DOHH2 (cell line): Measurements from ENCODE around the gene THRAP3.

Experiments
- H3F3A ChIP-seq: fragments of 200-600 bp; sonication (generic), shearing (Covaris generic); 2 replicates; pipeline ENCODE4 v1.6.0; 2016; ENCODE audit warnings: antibody characterized with exemption, mild to moderate bottlenecking; ENCODE audit not compliant: control insufficient read depth, insufficient read depth
- H3K27ac ChIP-seq: fragments of 200-600 bp; sonication (generic); 2 replicates; pipeline ENCODE4 v1.5.1; 2014; ENCODE audit warnings: low read depth, mild to moderate bottlenecking, low read length, moderate library complexity
- H3K27me3 ChIP-seq: fragments of 200-600 bp; sonication (generic); 2 replicates; pipeline ENCODE4 v1.6.1; 2014; ENCODE audit warnings: mild to moderate bottlenecking, low read length, mixed read lengths; ENCODE audit not compliant: control insufficient read depth
- H3K36me3 ChIP-seq: fragments of 200-600 bp; sonication (generic); 2 replicates; pipeline ENCODE4 v1.6.1; 2014; ENCODE audit warnings: mild to moderate bottlenecking, low read length, moderate library complexity, mixed read lengths; ENCODE audit not compliant: control insufficient read depth
- H3K4me1 ChIP-seq: fragments of 200-600 bp; sonication (generic); 2 replicates; pipeline ENCODE4 v1.6.1; 2014; ENCODE audit warnings: mild to moderate bottlenecking, low read length, mixed read lengths; ENCODE audit not compliant: control insufficient read depth
- H3K4me2 ChIP-seq: fragments of 200-600 bp; sonication (generic); 2 replicates; pipeline ENCODE4 v1.6.0; 2014; ENCODE audit warnings: mild to moderate bottlenecking, low read length, moderate library complexity
- H3K4me3 ChIP-seq: fragments of 200-600 bp; sonication (generic); 2 replicates; pipeline ENCODE4 v1.5.1; 2014; ENCODE audit warnings: mild to moderate bottlenecking, low read length, mixed read lengths
- H3K79me2 ChIP-seq: fragments of 200-600 bp; sonication (generic); 2 replicates; pipeline ENCODE4 v1.6.1; 2014; ENCODE audit warnings: mild to moderate bottlenecking, low read length, mixed read lengths; ENCODE audit not compliant: control insufficient read depth
- H3K9me2 ChIP-seq: fragments of 200-600 bp; sonication (generic); replicated peaks from 2 replicates; pipeline ENCODE4 v1.6.1; 2014; ENCODE audit warnings: mild to moderate bottlenecking, low read length, mixed read lengths; ENCODE audit not compliant: control insufficient read depth
- H3K9me3 ChIP-seq: fragments of 200-600 bp; sonication (generic); 2 replicates; pipeline ENCODE4 v1.6.1; 2014; ENCODE audit warnings: antibody characterized with exemption, low read length, mixed read lengths; ENCODE audit not compliant: control insufficient read depth, insufficient read depth
- H4K20me1 ChIP-seq: fragments of 200-600 bp; sonication (generic); 2 replicates; pipeline ENCODE4 v1.6.0; 2014; ENCODE audit warnings: low read depth, mild to moderate bottlenecking, antibody characterized with exemption, low read length, moderate library complexity; ENCODE audit not compliant: control insufficient read depth, insufficient read depth
- CTCF ChIP-seq: fragments of 200-600 bp; sonication (generic); IDR thresholded peaks from one replicate; pipeline ENCODE4 v1.5.1; 2014; ENCODE audit warnings: antibody characterized with exemption, mild to moderate bottlenecking, low read depth, low read length; ENCODE audit not compliant: poor library complexity, severe bottlenecking
- EZH2phosphoT487 ChIP-seq: fragments of 200-600 bp; sonication (generic); IDR thresholded peaks from 2 replicates; pipeline ENCODE4 v1.6.1; 2017; ENCODE audit warnings: borderline replicate concordance, mild to moderate bottlenecking, antibody characterized with exemption, low read length, moderate library complexity, mixed read lengths

THRAP3 gene

GRCh38 chr1:36352125-36352909 lies 128.1 kb downstream of the THRAP3 start:
- Histone ChIP-seq H3K27ac (no peak overlapping the region), H3K9me3 (no peaks in the 10 kb centered on the region), H3F3A (no peaks in the 10 kb centered on the region), H3K36me3 (peaks cover 89% of the 10 kb centered on the region), H3K4me1 (no peaks in the 10 kb centered on the region), H3K9me2 (no peaks in the 10 kb centered on the region), H3K27me3 (no peaks in the 10 kb centered on the region), H3K4me3 (no peak overlapping the region), H3K79me2 (no peaks in the 10 kb centered on the region), H4K20me1 (no peaks in the 10 kb centered on the region), H3K4me2 (no peak overlapping the region)
- no peak for TF ChIP-seq CTCF
- no peak for TF ChIP-seq EZH2phosphoT487

GRCh38 chr1:36352910-36353878 lies 129.0 kb downstream of the THRAP3 start:
- H3F3A ChIP-seq: no peaks in the 10 kb centered on the region
- H3K27ac ChIP-seq: no peak overlapping the region
- no peaks in the 10 kb centered on the region for H3K79me2 ChIP-seq
- no peaks in the 10 kb centered on the region for H4K20me1 ChIP-seq
- peaks cover 91% of the 10 kb centered on the region for H3K36me3 ChIP-seq
- H3K9me2 ChIP-seq: no peaks in the 10 kb centered on the region
- H3K9me3 ChIP-seq: no peaks in the 10 kb centered on the region
- no peaks in the 10 kb centered on the region for H3K27me3 ChIP-seq
- H3K4me2 ChIP-seq: no peak overlapping the region
- H3K4me3 ChIP-seq: no peak overlapping the region
- TF ChIP-seq CTCF: no peak
- no peak for TF ChIP-seq EZH2phosphoT487
- H3K4me1 ChIP-seq: no peaks in the 10 kb centered on the region

- Histone ChIP-seq H3K4me3 (no peak overlapping the region), H3K27me3 (no peaks in the 10 kb centered on the region), H4K20me1 (no peaks in the 10 kb centered on the region), H3K4me1 (peaks cover 2% of the 10 kb centered on the region), H3K9me3 (no peaks in the 10 kb centered on the region), H3K79me2 (peaks cover 3% of the 10 kb centered on the region), H3K9me2 (no peaks in the 10 kb centered on the region), H3F3A (no peaks in the 10 kb centered on the region), H3K36me3 (peaks cover 91% of the 10 kb centered on the region), H3K4me2 (no peak overlapping the region), H3K27ac (no peak overlapping the region)
- no peak for TF ChIP-seq CTCF
- TF ChIP-seq EZH2phosphoT487: no peak
Measured at GRCh38 chr1:36354486-36354885, 130.2 kb downstream of the THRAP3 start.
